ENCODE measurements around the gene RBM20. TPM values are rescaled to one million over a fixed set of nuclear protein-coding genes. Genes with fewer than 3 reads are reported as not detected.

Gene RBM20
- polyA plus RNA-seq, 3 donors: 4.5 to 8.3 (median 8.1) TPM

DNA sequence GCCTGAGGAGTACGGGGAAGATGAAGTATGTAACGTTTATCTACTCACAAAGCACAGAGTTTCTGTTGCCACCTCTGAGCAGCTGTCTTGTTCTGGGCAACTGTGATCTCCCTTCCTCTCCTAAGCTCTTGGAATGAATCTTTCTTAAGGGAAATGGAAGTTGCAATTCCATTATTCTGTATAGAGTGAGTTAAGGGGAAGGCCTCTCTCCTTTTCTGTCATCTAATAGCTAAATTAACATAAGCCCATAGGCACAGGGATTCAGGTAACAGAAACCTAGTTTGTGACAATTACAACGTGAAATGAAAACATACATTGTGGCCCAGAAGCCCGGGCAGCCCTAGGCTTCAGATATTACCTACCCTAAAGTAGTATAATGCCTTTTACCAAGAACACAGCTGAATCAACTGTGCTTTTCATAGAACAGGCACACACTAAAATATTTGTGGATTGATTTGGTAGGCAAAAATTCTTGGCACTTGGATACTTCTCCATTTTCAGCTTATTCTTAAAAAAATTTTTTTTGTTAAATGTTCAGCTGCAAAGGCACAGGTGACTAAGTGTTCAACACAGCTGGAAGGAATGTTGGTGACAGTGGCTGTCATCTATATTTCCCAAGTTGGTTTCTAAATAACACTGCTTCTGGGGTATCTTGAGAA is 223.8 kb downstream of the RBM20 start:
- DNase-seq: no peak

DNA sequence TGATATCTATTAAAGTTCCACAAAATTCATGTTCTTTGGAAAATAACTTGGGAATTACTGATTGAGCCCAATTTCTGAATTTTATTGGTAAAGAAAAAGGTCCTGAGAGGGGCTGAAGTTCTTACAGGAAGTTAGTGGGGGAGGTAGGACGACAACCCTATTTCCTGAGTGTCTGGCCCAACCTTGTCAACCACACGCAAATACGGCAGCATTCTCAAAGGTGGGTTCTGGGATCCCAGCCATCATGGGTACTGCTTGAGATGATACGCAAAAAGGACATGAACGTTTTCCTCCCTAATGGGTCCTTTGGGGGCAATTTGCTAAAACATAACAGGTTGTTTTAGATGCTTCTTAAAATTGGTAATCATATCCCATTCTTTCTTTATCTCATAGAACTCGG is 224.8 kb downstream of the RBM20 start:
- no peak for DNase-seq

DNA sequence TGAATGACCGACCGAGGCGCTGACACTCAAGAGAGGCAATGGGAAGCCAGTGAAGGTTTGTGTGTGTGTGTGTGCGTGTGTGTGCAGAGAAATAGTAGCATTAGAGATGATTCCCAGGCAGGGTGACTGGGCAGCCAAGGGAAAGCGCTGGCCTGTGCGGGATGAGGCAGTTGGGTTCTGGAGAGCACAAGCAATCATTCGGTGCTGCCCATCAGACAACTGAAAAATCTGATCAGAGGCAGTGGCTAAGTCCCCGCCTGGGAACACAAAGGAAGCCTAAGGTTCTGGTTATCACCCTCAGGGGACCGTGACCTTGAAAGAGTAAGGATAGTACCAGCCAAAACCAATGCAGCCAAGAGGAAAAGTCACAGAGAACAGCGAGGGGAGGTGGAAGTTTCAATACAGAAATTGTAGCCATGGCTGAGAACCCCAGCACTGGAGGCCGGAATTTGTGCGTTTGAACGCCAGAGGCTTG is 226.7 kb downstream of the RBM20 start:
- DNase-seq: no peak

DNA sequence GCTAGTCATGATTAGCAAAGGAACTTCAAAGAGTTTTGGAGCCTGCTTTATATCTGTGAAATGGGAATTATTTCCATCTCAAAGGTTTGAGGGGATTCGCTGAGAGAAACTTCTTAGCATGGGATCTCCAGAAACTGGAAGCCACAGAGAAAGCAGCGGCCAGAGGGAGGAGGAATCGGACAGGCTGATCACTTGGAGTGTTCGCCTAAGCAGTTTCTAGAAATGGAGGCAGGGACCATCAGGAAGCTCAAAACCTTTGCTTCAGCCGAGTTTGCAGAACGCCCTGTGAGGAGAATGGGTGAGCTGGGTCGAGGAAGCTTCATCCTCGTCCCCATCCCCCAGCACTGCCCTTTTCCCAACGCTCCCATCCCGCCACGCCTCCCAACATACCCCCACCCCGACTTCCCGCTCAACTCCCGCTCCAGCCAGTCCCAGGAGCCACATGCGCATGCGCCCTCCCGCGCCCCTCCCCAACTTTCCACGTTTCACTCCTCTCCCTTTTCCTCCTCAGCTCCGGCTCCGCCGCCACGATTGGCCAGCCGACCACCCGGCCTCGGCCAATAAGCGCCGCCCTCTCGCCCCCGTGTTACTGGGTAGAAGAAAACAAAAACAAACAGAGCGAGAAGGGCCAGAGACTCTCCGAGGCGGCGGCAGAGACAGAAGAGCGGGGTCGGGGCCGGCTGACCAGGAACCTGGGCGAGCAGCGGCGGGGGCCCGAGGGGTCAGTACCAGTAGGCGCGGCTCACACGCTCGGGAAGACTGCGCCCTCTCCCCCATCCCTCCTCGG is 227.4 kb downstream of the RBM20 start, which contains the start of gene PDCD4:
PDCD4 (plus strand) TSS at position 631 of the 787 bp plus-strand sequence. CDS start 4,100 bp downstream, outside the sequence.
- DNase-seq: peak; percentile 100

DNA sequence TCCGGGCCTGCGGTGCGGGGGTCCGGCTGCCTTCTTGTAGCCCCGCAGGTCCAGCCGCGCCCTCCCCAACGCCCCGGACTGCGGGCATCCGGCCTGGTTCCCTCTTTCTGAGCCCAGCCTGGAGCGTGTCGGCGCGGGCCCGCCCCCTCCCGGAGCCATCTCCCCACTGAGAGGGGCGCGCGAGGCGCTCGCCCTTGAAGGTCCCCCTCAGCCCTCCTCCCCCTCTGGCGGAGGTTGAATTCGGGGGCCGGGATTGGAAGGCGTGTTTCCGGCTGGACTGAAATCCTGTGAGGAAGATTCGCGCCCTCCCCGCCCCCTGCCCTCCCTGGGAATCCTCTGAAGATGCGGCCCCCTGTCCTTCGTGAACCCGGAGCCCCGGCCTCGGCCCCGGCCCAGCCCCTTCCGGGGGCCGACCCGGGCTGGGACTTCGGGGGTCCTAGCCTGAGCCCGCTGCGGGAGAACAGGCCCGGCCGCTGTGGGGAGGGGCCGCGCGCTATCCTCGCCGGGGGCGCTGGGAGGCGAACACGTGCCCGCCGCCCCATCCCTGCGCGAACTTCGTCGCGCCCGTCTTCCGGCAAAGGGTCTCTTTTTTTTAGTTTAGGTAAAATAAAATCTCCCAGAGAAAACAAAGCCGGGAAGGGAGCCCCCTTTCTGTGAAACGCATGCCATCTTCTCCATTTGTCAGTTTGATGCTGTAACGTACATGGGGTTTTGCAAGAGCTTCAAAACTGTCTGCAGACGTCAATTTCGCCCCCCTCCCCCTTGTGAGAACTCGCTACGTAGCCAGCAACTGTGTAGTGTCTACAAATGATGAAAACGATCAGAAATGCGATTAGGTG is 228.2 kb downstream of the RBM20 start:
- peak; percentile 85 for DNase-seq

DNA sequence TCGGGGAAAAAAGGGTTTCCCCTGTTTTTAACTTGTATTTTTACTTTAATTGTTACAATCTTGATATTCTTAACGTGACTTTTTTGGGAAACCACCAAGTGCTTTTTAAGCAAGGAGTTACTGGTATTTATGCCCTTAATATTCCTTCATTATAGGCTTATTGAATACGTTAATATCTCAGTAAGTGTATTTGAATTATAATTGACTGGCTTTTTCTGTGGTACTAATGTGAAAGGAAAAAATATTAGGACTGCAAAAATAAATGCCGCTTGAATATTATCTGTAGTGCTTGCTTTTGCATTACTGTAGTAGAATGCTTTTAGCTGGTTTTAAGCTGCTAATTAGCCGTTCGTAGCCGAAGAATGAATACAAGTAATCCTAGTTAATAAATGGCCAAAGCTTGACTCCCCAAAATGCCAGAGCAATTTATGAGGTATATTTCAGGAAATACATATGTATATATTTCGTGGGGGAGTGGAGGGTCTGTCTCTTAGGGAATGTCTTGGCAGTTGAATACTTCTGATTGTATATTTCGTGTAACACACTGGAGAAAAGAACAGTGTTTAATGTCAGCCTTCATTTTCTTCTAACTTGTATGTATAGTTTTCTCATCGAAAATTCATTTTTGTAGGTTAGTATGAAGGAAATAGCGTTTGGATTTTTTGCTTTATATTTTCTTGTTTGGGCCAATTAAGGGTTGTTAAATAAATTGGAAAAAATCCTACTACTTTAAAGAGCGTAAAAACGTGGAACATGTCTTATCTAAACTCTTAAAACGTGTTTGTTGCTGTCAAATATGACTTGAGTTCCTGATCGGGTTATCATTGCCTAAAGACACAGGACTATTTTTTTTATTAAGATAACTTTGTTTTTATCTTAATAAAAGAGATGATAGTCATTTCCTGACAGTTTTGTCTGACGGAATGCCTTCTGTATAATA is 229.1 kb downstream of the RBM20 start:
- DNase-seq: no peak

DNA sequence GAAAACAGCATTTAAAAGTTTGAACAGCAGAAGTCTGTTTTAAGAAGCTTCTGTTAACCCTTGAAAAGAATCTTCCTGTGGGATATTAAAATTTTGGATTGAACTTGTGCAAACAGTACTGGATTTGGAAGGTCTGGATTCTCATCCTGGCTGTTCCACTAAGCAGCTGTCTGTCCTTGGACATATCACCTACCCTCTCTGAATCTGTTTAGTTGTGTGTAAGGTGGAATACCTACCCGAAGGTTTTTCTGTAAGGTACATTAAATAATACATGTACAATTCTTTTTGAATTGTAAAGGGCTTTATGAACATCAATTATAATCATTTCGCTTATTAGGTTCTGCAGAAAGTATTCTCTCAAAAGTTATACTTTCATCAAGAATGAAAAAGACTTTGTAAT is 229.8 kb downstream of the RBM20 start:
- no peak for DNase-seq

DNA sequence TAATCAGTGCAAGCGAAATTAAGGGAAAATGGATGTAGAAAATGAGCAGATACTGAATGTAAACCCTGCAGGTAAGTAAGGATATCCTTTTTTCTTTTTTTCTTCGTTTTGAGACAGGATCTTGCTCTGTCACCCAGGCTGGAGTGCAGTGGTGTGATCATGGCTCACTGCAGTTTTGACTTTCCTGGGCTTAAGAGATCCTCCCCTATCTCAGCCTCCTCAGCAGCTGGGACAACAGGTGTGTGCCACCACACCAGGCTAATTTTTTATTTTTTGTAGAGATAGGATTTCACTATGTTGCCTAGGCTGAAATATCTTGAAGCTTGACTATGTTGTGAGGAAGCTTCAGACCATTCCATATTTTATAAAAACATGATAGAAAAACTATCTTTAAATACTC is 231.9 kb downstream of the RBM20 start:
- no peak for DNase-seq

DNA sequence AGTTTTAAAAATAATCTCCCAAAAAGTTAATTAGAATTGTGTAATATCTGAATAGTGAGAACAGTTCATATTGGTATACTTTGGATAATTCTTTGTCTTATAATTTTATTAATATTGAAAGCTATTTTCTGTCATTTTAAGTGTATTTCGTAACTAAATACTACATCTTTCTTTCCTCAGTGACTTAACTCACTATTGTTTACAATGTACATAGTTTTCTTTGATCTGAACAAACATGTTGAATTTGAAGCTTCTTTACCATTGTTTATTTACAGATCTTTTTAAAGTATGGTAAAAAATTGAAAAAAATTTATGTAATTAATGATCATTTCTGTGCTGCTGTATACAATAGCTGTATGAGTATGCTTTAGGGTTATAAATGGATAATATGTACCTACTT is 232.7 kb downstream of the RBM20 start:
- DNase-seq: no peak

DNA sequence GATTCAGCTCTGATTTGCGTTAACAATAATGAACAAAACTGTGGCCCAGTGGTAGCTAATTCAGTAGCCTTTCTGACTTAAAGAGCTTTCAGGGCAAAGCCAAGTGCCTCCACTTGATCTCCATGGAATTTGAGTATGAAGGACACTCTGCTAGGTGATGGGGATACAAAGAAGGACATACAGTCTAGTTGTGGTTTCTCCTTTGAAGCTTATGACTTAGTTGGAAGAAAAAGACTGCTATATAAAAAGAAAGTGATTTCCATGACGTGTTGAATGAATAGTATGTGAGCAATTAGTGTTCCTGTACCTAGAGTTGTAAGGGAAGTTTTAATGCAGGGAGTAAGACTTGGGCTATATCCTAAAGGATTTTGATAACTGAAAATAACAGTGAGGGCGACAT is 235.9 kb downstream of the RBM20 start:
- no peak for DNase-seq

DNA sequence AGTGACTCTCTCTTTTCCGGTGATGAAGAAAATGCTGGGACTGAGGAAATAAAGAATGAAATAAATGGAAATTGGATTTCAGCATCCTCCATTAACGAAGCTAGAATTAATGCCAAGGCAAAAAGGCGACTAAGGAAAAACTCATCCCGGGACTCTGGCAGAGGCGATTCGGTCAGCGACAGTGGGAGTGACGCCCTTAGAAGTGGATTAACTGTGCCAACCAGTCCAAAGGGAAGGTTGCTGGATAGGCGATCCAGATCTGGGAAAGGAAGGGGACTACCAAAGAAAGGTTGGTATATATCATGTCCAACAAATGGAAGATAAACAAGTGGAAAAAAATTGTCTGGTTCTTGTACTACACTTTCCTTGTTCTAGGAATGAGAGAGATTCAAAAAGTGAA is 237.1 kb downstream of the RBM20 start:
- DNase-seq: no peak

DNA sequence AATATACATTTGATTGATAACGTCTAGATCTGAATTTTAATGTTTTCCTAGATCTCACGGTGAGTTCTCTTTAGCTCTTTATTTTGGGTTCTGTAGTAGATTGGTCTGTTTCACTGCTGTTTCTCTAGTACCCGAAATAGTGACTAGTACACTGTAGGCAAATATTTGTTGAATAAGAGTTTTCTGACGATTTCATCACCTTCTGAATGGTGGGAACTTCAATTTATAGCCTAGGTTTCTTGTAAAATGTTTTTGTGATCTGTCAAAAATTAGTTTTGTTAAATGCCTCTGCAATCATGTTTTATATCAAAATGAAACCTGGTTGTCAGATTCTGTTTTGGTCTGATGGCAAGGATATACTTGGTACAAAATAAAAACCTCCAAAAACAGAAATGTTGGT is 237.8 kb downstream of the RBM20 start:
- no peak for DNase-seq

DNA sequence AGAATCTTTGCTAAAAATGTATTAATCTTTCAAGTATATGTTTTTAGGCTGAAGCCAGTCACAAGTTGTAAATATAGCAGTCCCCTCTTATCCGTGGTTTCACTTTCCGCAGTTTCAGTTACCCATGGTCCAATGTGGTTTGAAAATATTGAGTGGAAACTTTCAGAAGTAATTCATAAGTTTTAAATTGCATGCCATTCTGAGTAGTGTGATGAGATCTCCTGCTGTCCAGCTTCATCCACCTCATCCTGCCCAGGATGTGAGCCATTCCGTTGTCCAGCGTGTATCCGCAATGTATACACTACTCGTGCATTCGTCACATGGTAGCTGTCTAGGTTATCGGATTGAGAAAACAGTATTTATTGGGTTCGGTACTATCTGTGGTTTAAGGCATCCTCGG is 239.8 kb downstream of the RBM20 start:
- DNase-seq: no peak

DNA sequence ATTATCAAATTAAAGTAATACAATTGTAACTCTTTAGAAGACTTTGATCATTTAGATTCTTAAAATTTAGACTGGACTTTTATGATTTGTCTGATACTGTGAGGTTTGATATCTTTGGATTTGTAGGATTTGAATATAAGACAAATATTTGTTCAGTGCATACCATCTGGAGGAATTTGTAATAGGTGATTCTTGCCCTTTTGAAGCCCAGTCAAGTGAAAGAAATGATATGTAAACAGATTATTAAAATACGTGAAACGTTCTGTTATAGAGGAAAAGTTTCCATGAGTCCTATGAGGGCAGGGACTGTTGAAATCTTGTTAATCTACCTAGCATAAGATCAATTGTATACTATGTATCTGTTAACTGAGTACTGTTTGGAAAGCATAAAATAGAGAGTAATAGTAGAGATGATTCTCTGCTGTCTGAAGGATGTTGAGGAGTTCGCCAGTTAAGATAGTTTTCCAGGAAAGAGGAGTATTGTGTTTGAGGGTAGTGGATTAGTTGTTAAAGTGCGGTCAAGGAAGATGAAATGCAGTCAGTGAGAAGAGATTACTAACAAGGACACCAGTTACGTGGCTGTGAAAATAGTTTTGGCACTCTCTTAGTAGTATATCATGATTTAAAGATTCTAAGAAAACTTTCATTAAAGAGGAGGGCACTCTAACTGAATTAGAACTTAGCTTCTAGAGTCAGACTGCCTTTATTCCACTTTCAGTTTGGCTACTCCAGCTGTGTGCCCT is 242.0 kb downstream of the RBM20 start:
- DNase-seq: no peak

DNA sequence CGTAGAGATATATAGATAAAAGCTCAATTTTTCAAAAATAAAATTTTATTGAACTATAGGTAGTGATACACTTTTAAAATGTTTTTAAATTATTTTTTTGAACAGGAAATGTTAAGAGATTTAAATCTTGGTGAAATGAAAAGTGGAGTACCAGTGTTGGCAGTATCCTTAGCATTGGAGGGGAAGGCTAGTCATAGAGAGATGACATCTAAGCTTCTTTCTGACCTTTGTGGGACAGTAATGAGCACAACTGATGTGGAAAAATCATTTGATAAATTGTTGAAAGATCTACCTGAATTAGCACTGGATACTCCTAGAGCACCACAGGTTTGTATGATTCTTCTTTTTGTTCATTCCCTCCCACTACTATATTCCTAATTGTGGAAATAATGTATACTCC is 243.4 kb downstream of the RBM20 start:
- no peak for DNase-seq

Other genes with a start within 250 kb of the RBM20 start
- gene DUSP5, start 146.4 kb upstream of the RBM20 start, polyA plus RNA-seq (ENCODE audit: insufficient read length in 3 of 3): 10 to 100 TPM in 2 of 3 donors, 1 to 10 TPM in 1; 9.7 to 12.0 (median 10.2) TPM
- gene SMC3, start 76.6 kb upstream of the RBM20 start, polyA plus RNA-seq (ENCODE audit: insufficient read length in 3 of 3): 10 to 100 TPM; 80.3 to 90.5 (median 87.3) TPM
- gene PDCD4, start 227.6 kb downstream of the RBM20 start, polyA plus RNA-seq (ENCODE audit: insufficient read length in 3 of 3): 100 to 1,000 TPM; 186 to 250 (median 231) TPM

All from renal pelvis (tissue), 4 donors.